GM10847 (cell line): ENCODE measurements around the gene POLR3K.
A peak's percentile ranks its signal among the peaks of the same experiment; 100 is the strongest.

Source experiments
- POLR2A ChIP-seq: IDR thresholded peaks from 2 replicates; pipeline ENCODE4 v1.6.1; 2011; ENCODE audit not compliant: insufficient read length; ENCODE audit errors: extremely low read depth

The POLR3K gene

DNA sequence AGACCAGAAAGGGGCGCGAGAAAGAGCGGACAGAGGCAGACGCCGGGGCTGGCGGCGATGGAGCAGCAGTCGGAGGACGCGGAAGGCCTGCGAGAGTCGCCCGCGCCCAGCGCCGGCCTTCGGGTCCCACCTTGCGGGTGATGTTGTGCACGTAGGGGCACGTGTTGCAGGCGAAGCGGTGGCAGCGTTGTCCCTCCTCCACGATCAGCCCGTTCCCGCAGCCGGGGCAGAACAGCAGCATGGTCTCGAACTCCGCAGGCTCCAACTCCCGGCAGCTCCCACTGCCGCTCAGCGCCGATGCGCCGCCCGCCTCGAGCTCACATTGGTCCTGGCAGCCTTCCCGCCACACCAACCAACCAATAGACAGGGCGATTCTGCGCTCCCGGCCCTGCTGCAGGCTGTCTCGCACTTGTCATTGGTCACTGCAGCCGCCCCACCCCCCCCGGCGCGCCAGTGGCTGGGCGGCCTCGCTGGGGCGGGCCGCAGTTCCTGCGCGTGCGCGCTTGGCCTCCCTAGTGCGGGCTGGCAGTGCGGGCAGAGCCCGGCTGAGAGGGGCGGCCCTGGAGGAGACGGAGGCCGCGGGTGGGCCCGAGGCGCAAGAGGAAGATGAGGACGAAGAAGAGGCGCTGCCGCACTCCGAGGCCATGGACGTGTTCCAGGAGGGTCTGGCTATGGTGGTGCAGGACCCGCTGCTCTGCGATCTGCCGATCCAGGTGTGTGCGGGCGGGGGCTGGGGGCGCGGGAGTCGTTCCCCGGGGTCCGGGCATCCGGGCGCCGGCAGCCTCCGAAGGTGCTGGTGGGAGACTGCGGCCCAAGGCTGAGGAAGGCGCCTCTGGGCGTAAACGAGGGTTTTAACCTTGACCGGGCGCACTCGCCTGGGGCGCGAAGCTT, at the start of gene POLR3K, which contains the start of gene SNRNP25:
TSS of gene POLR3K (minus strand) at position 263 of the 891 bp plus-strand sequence. CDS start at position 241, 22 bp downstream.
TSS of gene SNRNP25 (plus strand) at position 483 of the 891 bp plus-strand sequence. CDS start at position 672, 189 bp downstream.
- peak; percentile 77 for TF ChIP-seq POLR2A

DNA sequence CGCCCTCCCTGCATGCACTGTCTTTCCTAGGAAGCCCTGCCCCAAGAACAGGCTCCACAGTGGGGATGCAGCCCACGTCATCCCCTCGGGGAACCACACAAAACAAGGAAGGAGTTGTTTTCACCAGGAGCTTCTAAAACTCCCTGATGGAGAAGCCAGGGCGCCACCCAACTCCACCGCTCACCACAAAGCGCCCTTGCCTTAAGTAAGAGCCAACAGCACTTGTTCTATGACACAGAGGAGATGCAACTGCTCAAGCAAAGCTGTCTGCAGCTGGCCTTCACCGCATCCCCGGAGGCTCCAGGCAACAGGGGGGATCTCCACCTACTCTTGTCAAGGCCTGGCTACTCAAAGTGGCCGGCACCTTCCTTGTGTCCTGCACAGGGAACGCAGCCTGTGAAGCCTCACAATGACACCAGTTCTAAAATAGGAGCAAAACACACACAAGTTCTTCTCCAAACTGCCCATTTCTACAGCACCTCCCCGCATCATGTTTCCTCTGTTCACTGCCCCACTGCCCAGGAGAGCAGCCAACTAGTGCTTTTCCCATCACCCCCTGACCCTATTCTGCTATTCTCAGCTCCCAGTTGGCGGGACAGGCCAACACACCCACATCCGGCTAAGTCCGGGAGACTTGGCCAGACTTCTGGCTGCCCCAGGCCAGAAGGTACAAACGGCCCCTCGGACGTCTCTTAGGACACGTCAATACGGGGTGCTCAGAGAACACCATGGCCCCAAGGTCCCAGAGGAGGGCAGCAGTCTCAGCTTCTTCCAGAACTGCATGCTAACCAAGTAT, 48.9 kb upstream of the POLR3K start:
- no peak for TF ChIP-seq POLR2A

DNA sequence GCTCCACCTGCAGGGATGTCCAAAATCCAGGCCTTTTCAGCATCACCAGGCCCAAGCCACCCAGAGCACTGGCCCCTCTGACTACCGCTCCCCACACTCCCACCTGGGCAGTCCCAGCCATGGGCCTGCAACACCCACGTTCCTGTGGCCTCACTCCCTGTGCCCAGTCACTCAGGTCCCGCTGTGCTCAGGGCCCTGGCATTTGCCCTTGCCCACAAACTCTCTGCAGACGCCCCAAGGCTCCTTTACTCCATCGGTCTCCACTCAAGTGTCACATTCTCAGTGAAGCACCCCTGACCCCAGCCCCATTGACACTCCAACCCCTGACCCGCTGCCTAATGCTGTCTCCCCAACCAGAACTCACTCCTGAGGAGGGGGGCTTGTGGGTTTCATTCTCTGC, 48.2 kb upstream of the POLR3K start:
- no peak for TF ChIP-seq POLR2A

DNA sequence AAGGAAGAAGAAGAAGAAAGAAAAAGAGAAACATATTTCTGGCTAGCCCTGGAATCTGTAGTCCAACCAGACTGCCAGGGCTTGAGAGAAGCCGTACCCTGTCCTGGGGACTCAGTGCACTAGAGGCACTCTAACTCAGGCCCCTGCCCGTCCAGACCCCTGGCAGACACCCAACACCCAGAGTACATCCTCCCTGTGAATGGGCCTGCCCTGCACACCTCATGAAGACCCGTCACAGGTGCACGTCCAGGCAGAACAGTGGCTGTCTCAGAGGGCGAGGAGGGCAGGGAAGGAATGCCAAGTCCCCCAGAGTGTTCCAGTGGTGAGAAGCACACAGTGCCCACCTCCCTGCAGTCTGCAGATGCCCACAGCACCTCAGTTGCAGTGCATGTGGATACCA, 47.6 kb upstream of the POLR3K start:
- no peak for TF ChIP-seq POLR2A

DNA sequence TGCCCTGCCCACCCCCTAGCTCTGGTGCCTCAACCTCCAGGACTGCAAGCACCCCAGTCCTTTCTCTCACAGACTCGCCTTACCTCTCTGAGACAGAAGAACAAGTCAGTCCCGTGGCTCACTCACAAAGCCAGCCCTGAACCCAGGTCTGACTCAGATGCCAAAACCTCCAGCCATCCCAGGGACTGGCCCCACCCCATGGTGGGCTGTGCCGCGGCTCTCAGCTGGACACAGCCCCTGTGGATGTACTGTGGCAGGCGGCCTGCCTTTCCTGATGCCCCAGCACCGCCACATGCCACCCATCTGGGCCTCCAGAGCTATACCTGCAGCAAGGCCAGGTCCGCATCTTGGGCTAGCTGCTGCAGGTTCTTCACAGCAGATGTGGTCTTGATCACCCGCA, 44.4 kb upstream of the POLR3K start:
- no peak for TF ChIP-seq POLR2A

DNA sequence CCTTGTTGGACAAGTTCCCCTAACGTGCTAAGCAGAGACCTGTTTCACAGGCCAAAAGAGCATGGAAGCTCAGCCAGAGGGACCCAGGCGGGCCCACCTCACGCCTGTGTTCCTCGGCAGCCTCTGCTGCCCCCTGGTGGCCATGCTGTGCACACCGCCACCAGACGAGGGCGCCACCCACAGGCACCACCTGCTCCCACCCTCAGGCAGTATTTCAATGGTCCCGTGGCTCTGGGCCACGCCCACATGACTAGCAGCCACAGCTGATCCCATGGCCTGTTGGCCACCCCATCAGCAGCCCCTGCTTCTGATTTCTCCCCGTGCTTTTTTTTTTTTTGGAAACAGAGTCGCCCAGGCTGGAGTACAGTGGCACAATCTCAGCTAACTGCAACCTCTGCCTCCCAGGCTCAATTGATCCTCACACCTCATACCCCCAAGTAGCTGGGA, 43.5 kb upstream of the POLR3K start:
- TF ChIP-seq POLR2A, result no peak

DNA sequence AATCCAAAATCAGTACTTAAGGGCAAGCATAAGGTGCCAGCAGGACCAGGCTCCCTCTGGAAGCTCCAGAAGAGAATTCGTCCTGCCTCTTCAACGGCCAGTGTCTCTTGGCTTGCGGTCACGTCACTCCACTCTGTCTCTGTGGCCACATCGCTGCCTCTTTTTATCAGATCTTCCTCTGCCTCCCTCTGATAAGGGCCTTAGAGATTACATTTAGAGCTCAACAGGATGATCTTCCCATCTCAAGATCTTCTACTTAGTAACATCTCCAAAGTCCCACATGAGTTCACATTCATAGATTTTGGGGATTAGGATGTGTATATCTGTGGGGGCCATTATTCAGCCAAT, 41.5 kb upstream of the POLR3K start:
- no peak for TF ChIP-seq POLR2A

DNA sequence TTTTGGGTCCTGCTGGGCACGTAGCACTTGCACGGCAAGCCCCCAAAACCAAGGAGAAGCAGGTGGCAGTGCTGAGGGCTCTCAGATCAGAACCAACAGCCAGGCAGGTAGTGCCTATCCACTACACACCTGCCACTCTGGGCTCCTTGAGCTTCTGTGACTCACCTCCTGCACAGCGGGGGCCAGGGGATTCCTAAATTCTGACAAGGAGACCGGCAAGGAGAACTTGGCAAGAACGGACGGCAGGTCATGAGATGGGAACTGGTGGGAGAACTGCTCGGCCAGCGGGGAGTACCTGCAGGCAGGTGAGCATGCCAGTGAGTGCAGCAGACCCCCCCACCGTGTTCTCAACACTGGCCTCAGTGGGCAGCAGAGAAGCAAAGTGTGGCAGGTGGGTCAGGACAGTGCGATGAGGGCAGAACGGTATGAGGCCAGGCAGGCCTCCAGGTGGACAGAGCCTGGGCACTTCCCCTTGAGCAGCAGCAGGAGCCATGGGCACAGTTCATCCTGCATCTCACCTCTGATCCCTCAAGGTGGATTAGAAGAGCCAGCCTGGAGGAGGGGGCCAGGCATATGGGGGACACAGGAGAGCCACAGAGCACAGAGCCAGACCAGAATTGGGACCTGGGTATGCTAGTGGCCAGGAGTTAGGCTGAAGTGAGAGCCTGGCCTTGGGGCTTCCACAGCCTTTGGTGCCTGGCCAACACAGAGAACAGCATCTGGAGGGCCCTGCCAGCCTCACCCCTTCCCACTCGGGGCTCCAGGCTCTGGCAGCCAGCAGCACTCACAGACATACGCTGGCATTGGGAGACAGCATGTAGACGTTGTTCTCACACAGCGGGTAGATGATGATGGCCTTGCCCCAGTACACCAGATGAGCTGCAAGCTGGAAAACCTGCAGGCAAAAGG, 39.3 kb upstream of the POLR3K start:
- no peak for TF ChIP-seq POLR2A

DNA sequence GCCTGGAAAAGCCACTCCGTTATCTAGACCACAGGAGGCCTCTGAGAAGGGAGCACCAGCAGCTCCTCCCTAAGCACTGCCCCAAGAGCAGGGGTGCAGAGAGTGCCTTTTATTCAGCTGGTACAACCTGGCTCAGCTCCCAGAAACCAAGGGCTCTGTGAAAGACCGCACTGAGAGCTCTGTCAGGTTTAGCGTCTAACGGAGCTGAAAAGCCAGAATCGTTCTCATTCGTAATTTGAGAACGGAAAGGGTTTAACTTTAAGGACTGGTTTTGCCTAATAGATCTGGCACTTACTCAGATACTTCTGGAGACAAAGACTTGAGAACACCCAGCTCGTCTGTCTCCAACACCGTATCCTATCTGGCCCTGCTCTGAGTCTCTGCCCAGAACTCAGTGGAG, 38.1 kb upstream of the POLR3K start:
- TF ChIP-seq POLR2A, result no peak

DNA sequence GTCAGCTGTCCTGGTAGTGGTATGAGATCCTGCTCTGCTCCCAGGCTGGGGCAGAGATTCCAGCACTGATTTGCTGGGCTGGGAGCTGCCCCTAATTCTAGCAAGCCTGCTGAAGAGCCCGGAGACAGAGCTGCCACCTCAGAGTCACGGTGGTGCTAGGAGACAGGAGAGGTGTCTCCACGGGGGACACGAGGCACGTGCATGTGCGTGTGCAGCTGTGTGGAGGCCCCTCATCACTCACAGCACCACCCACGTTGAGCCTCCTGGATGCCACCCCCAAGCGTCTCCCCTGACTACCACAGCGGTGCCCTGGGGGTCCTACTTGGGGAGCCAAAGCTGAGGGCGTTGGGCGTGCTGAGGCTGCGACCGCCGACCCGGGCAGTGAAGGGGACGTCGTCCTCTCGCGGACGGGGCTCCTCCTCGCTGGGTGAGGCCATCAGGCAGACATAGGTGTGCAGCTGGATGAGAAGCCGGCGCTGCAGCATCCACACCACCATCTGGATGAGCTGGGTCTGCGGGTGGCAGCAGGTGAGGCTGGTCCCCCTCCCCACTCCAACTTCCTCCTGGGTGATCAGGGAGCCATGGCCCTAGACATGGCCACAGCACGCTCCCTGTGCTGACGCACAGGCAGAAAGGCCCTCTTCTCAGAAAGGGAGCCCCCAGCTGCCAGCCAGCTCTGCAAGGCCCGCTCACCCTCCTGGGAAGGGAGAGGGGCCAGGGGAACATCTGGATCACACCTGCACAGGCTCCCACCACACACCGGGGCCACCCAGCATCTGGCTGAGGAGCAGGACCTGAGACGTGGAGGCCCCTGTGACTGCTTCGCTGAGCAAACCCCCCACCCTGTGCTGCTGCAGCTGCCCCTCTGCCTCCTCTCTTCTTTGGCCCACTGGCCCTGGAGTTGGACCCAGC, 36.2 kb upstream of the POLR3K start:
- no peak for TF ChIP-seq POLR2A

DNA sequence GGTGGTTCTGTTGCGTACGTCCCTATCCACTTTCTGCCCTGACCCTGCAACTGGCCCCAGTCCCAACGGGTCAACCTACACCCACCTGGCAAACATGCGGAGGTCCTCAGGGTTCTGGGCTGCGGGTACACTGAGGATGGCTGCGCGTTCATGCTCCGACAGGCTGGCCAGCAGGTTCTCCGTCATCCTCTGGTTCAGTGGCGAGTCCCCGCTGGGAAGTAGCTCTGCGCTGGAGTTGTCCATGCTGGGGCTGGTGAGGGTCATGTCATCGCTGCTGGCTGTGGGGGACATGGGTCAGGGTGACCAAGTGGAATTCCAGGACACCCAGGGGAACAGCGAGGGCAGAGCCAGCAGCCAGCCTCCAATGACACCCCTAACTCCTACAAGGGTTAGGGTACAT, 35.2 kb upstream of the POLR3K start:
- no peak for TF ChIP-seq POLR2A

DNA sequence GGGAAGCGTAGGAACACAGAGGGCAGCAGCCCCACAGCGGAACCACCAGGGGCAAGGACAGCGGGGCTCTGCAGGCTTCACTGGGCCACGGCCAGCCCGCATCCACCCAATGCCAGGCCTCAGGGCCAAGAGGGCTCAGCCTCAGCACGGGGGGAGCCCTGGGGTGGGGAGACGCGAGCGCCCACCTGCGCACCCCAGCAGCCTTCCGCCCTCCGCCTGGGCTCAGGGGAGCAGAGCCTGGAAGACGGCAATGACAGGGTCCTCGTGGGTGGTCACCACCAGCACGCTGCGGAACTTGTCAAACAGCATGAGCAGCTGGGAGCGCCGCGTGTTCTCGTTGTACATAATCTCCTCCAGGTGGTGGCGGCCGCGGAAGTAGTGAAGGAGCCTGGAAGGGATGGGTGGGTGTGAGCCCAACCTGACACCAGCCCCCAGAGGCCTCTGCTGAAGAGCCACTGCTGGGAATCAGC, 33.1 kb upstream of the POLR3K start:
- TF ChIP-seq POLR2A, result no peak

DNA sequence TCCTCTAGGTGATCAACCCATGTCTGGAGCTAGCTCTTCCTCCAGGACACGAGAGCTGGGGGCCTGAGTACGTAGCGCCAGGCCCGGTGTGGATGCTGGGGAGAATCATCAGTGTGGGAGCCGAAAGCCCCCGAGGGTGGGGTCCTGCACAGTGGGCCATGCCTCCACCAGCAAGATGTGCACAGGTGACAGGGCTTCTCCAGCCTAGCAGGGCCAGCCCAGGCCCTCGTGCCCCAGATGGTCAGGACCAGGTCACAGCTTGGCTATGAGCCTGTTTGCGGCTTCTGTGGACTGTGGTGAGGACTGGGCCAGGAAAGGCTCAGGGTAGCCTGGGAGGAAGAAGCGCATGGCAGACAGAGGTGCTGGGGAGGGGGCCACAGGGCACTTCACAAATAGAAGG, 32.5 kb upstream of the POLR3K start:
- no peak for TF ChIP-seq POLR2A

DNA sequence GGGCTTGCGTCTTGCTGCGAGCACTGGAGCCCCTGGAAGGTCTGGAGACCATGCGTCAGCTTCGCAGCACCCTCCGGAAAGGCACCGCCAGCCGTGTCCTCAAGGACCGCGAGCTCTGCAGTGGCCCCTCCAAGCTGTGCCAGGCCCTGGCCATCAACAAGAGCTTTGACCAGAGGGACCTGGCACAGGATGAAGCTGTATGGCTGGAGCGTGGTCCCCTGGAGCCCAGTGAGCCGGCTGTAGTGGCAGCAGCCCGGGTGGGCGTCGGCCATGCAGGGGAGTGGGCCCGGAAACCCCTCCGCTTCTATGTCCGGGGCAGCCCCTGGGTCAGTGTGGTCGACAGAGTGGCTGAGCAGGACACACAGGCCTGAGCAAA, 32.0 kb upstream of the POLR3K start:
- no peak for TF ChIP-seq POLR2A
